ENCODE data around the gene MYL11. TPM values are rescaled to one million over a fixed set of nuclear protein-coding genes. Genes with fewer than 3 reads are reported as not detected.

The MYL11 gene
- total RNA-seq, 6 donors from 2014 or later = 1.6 TPM; not detected in 5

DNA sequence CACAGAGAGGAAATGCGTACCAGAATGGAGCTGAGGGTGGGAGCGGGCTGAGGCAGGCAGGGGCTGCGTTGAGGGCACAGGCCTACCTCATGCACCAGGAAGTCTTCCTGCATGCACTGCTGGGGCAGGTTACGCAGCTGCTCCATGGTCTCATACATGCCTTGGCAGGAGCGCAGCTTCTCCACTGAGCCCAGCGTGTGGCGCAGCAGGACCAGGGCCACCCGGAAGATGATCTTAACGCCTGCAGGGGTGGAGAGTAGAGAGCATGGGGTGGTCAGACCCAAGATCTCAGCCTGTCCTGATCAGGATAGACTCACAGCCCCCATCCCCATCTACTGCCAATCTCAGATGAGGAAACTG lies 16.0 kb upstream of the MYL11 start:
- ATAC-seq (ENCODE audit: low FRiP score in 2 of 2) (no peak), DNase-seq (no peak)
- no peaks in the 10 kb centered on the region for H3K9me3 ChIP-seq
- no peak overlapping the region for H3K27ac ChIP-seq
- H3K36me3 ChIP-seq = peaks cover 12 to 63% (median 42%) of the 10 kb centered on the region in 4 donors
- H3K4me3 ChIP-seq = no peak overlapping the region
- H3K27me3 ChIP-seq = no peaks in the 10 kb centered on the region
- peaks cover 20 to 34% (median 23%) of the 10 kb centered on the region in 4 donors for H3K4me1 ChIP-seq
- 94% methylated on average over 5 to 9 of the region's 9 CpGs for WGBS, 2 donors
- TF ChIP-seq POLR2A (IDR thresholded peaks at IDR 0.05) = no peak
- TF ChIP-seq EP300 (IDR thresholded peaks at IDR 0.05) = no peak
- no peak for TF ChIP-seq POLR2AphosphoS5 (IDR thresholded peaks at IDR 0.05)
- TF ChIP-seq, protein P1, sequence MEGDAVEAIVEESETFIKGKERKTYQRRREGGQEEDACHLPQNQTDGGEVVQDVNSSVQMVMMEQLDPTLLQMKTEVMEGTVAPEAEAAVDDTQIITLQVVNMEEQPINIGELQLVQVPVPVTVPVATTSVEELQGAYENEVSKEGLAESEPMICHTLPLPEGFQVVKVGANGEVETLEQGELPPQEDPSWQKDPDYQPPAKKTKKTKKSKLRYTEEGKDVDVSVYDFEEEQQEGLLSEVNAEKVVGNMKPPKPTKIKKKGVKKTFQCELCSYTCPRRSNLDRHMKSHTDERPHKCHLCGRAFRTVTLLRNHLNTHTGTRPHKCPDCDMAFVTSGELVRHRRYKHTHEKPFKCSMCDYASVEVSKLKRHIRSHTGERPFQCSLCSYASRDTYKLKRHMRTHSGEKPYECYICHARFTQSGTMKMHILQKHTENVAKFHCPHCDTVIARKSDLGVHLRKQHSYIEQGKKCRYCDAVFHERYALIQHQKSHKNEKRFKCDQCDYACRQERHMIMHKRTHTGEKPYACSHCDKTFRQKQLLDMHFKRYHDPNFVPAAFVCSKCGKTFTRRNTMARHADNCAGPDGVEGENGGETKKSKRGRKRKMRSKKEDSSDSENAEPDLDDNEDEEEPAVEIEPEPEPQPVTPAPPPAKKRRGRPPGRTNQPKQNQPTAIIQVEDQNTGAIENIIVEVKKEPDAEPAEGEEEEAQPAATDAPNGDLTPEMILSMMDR (IDR thresholded peaks at IDR 0.05) = no peak

DNA sequence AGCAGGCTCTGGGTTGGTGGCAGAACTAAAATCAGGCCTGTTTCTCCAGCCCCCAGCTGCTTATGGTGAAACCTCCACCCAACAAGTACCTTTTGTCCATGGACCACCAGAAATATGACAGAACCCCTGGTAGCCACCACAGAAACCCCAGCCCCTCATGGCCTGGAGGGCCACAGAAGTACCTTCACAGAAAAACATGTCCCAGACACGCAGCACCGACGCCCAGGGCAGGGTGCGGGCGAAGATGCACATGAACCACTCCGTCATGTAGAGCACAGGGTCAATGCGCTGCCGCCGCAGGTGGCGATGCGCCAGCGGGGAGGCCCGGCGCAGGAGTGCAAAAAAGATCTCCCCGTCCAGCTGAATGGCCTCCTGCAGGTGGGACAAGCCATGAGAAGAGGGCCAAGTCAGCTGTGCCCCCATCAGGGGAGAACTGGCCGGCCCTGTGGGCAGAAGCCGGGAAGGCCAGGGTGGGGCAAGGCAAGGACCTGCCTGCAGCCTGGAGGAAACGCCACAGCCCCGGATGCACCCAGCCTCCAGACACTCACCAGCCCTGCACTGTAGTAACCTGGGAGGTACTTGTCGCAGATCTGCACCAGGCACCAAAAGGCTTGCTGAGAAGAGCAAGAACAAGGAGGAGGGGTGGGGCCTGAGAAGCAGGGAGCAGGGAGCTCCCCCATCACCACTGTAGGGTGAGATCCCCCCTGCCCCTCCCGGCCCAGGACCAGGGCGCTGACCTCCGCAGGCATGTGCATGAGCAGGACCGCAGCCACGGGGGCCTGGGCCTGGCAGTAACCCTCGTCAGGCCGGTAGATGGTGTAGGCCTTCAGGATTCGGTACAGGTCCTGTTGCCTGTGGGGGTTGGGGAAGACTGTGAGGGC lies 15.4 kb upstream of the MYL11 start:
- Histone ChIP-seq H3K27me3 (no peaks in the 10 kb centered on the region), H3K4me1 (peaks cover 14 to 28% (median 16%) of the 10 kb centered on the region in 4 donors), H3K27ac (no peak overlapping the region), H3K4me3 (no peak overlapping the region), H3K9me3 (no peaks in the 10 kb centered on the region), H3K36me3 (peaks cover 12 to 67% (median 43%) of the 10 kb centered on the region in 4 donors)
- WGBS, 2 donors = 92 to 98% methylated on average over 16 to 24 of the region's 28 CpGs
- DNase-seq (peak in 1 of 2 donors; percentile 80), ATAC-seq (ENCODE audit: low FRiP score in 2 of 2) (no peak)
- TF ChIP-seq, protein P1 (IDR thresholded peaks at IDR 0.05) = no peak
- TF ChIP-seq POLR2AphosphoS5 (IDR thresholded peaks at IDR 0.05) (no peak), POLR2A (IDR thresholded peaks at IDR 0.05) (no peak), EP300 (IDR thresholded peaks at IDR 0.05) (no peak)

DNA sequence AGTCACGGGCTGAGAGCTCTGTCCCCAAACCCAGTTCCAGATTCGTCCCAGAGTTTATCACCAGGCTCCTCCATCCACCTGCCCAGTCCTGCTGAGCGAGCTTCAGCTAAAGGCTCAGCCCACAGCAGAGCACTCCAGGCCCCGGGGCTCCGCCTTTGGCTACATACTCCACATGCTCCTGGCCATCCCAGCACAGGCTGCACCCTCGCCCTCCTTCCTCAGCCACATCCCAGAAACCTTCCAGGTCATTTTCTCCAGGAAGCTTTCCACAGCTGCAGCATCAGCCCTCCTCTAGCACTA lies 14.8 kb upstream of the MYL11 start:
- Histone ChIP-seq H3K27me3 (no peaks in the 10 kb centered on the region), H3K4me1 (peaks cover 13 to 23% (median 13%) of the 10 kb centered on the region in 4 donors), H3K27ac (no peak overlapping the region), H3K4me3 (no peak overlapping the region), H3K9me3 (no peaks in the 10 kb centered on the region), H3K36me3 (peaks cover 17 to 72% (median 47%) of the 10 kb centered on the region in 4 donors)
- no peak for DNase-seq
- TF ChIP-seq POLR2AphosphoS5 (IDR thresholded peaks at IDR 0.05) (no peak), POLR2A (IDR thresholded peaks at IDR 0.05) (no peak), EP300 (IDR thresholded peaks at IDR 0.05) (no peak)
- TF ChIP-seq, protein P1 (IDR thresholded peaks at IDR 0.05) = no peak
- no peak for ATAC-seq (ENCODE audit: low FRiP score in 2 of 2)
- 74 to 77% methylated on average over 5 to 6 of the region's 6 CpGs for WGBS, 2 donors

DNA sequence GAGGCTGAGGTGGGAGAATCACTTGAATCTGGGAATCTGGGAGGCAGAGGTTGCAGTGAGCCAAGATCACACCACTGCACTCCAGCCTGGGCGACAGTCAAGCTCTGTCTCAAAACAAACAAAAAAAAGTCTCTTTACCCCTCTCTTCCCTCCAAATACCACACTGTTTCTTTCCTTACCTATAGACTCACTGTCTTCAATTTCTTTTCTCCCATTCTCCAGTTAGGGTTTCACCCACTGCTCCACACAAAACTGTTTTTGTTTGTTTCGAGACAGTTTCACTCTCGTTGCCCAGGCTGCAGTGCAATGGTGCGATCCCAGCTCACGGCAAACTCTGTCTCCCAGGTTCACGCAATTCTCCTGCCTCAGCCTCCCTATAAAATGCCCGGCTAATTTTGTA lies 13.4 kb upstream of the MYL11 start:
- no peaks in the 10 kb centered on the region for H3K9me3 ChIP-seq
- WGBS, 2 donors = 95 to 97% methylated on average over 7 of the region's 7 CpGs
- H3K27ac ChIP-seq = no peak overlapping the region
- ATAC-seq (ENCODE audit: low FRiP score in 2 of 2) = no peak
- TF ChIP-seq POLR2AphosphoS5 (IDR thresholded peaks at IDR 0.05) (no peak), EP300 (IDR thresholded peaks at IDR 0.05) (no peak), POLR2A (IDR thresholded peaks at IDR 0.05) (no peak)
- TF ChIP-seq, protein P1 (IDR thresholded peaks at IDR 0.05) = no peak
- no peak overlapping the region for H3K4me3 ChIP-seq
- DNase-seq = no peak
- peaks cover 6 to 18% (median 9%) of the 10 kb centered on the region in 4 donors for H3K4me1 ChIP-seq
- H3K27me3 ChIP-seq = no peaks in the 10 kb centered on the region
- H3K36me3 ChIP-seq = peaks cover 20 to 85% (median 55%) of the 10 kb centered on the region in 4 donors
